BJ (cell line): ENCODE measurements around the gene LRP6. TPM values are rescaled to one million over a fixed set of nuclear protein-coding genes. Genes with fewer than 3 reads are reported as not detected.
"Not testable (repeated sequence)": the region's sequence is repeated elsewhere in the genome, so short reads cannot be mapped to it uniquely, and the experiment has no call there.

Experiments used
- CTCF ChIA-PET: fragments of 350-600 bp; formaldehyde crosslinking; extraction: SDS; loops from one replicate; lab custom pipeline; 2021; ENCODE audit warnings: antibody characterized with exemption, inconsistent platforms; lab: Yijun Ruan, JAX
- POLR2A ChIA-PET: fragments of 300-600 bp; sonication (Branson Sonifier 250); formaldehyde crosslinking; extraction: SDS; loops from one replicate; lab custom pipeline; 2021; ENCODE audit warnings: antibody characterized with exemption; lab: Charles Lee
- DNase-seq: peaks from one replicate; pipeline ENCODE4 v3.0.0-alpha.2; 2011; ENCODE audit warnings: low read depth
- H3K27me3 ChIP-seq: 2 replicates; pipeline ENCODE4 v1.6.0; 2011; ENCODE audit warnings: low read length; ENCODE audit not compliant: control insufficient read depth, insufficient read depth
- H3K36me3 ChIP-seq: 2 replicates; pipeline ENCODE4 v1.5.1; 2011; ENCODE audit warnings: low read length; ENCODE audit not compliant: control insufficient read depth, insufficient read depth
- H3K4me3 ChIP-seq: 2 replicates; pipeline ENCODE4 v1.5.1; 2011; ENCODE audit warnings: low read depth, mild to moderate bottlenecking, control low read depth, low read length
- CTCF ChIP-seq: IDR thresholded peaks from 2 replicates; pipeline ENCODE4 v1.5.1; 2011; ENCODE audit warnings: low read depth, mild to moderate bottlenecking, control low read depth, inconsistent platforms, low read length, moderate library complexity; ENCODE audit not compliant: insufficient read depth
- polyA plus RNA-seq: library from polyadenylated mRNA; depleted of rRNA; stranded (reverse); fragments of >200 nt; gene quantifications from 2 replicates; pipeline ENCODE4 v1.2.3, GENCODE V29; 2011

The LRP6 gene
- polyA plus RNA-seq, 1 experiment: 28.9 TPM

GRCh38 chr12:12156116-12156515, 110.7 kb downstream of the LRP6 start:
- no peak for TF ChIP-seq CTCF
- no peak overlapping the region for H3K4me3 ChIP-seq
- POLR2A ChIA-PET: no interaction called here
- peaks cover 3% of the 10 kb centered on the region for H3K36me3 ChIP-seq
- H3K27me3 ChIP-seq: no peaks in the 10 kb centered on the region
- CTCF ChIA-PET: no interaction called here
- no peak for DNase-seq

- H3K27me3 ChIP-seq: no peaks in the 10 kb centered on the region
- CTCF ChIA-PET: interaction anchor here (1.3 kb wide), 1 partner anchor 182 kb away, joined by 3 read pairs; no protein-coding TSS in a partner anchor
- peaks cover 4% of the 10 kb centered on the region for H3K36me3 ChIP-seq
- no peak overlapping the region for H3K4me3 ChIP-seq
- TF ChIP-seq CTCF: no peak
- DNase-seq: no peak
- POLR2A ChIA-PET: interaction anchor here (0.6 kb wide), 1 partner anchor 101 kb away, joined by 3 read pairs; no protein-coding TSS in a partner anchor
Measured at GRCh38 chr12:12153596-12153995, 113.2 kb downstream of the LRP6 start.

- no peak overlapping the region for H3K4me3 ChIP-seq
- peaks cover 4% of the 10 kb centered on the region for H3K36me3 ChIP-seq
- no peak for TF ChIP-seq CTCF
- DNase-seq: no peak
- CTCF ChIA-PET: interaction anchor here (1.5 kb wide), 1 partner anchor 9 kb away, joined by 3 read pairs; no protein-coding TSS in a partner anchor
- no peaks in the 10 kb centered on the region for H3K27me3 ChIP-seq
- POLR2A ChIA-PET: no interaction called here
Measured at GRCh38 chr12:12147111-12147510, 119.7 kb downstream of the LRP6 start.

- H3K36me3 ChIP-seq, H3K4me3 ChIP-seq, CTCF ChIA-PET, POLR2A ChIA-PET, DNase-seq, H3K27me3 ChIP-seq: not testable (repeated sequence)
Measured at GRCh38 chr12:12144531-12144930, 122.3 kb downstream of the LRP6 start.

- Histone ChIP-seq H3K4me3 (no peak overlapping the region), H3K27me3 (no peaks in the 10 kb centered on the region), H3K36me3 (peaks cover 3% of the 10 kb centered on the region; the same call in 1 of the 2 replicates)
- TF ChIP-seq CTCF: no peak
- CTCF ChIA-PET: interaction anchor here (0.6 kb wide), 1 partner anchor 53 kb away, joined by 3 read pairs; no protein-coding TSS in a partner anchor
- POLR2A ChIA-PET: no interaction called here
- no peak for DNase-seq
Measured at GRCh38 chr12:12141000-12141399, 125.8 kb downstream of the LRP6 start.
